Subcutaneous abdominal adipose tissue (tissue), 5 donors: ENCODE data around the gene PSPN.
A peak's percentile ranks its signal among the peaks of the same experiment; 100 is the strongest.

Source experiments
- H3K27ac ChIP-seq: one replicate; pipeline ENCODE4 v1.7.0; 2013; ENCODE audit warnings: low read depth, mild to moderate bottlenecking, inconsistent platforms, low read length, moderate library complexity
- H3K27me3 ChIP-seq, 5 donors: one replicate each; pipeline ENCODE4 v1.7.0; 2013; ENCODE audit warnings: low read length in 5 of 5, inconsistent platforms in 1 of 5; ENCODE audit not compliant: control insufficient read depth in 5 of 5, insufficient read depth in 4 of 5
- H3K36me3 ChIP-seq, 5 donors: one replicate each; pipeline ENCODE4 v1.7.0; 2013; ENCODE audit warnings: low read length in 5 of 5; ENCODE audit not compliant: control insufficient read depth in 5 of 5, insufficient read depth in 5 of 5
- H3K4me1 ChIP-seq, 5 donors: one replicate each; pipeline ENCODE4 v1.7.0; 2013; ENCODE audit warnings: low read length in 5 of 5, mild to moderate bottlenecking in 3 of 5, moderate library complexity in 1 of 5; ENCODE audit not compliant: control insufficient read depth in 5 of 5, insufficient read depth in 5 of 5
- H3K4me3 ChIP-seq, 5 donors: one replicate each; pipeline ENCODE4 v1.7.0; 2013; ENCODE audit warnings: low read length in 5 of 5, low read depth in 1 of 5
- H3K9ac ChIP-seq, 5 donors: one replicate each; pipeline ENCODE4 v1.7.0; 2013; ENCODE audit warnings: low read length in 5 of 5, mild to moderate bottlenecking in 4 of 5, moderate library complexity in 3 of 5
- H3K9me3 ChIP-seq, 5 donors: one replicate each; pipeline ENCODE4 v1.7.0; 2013; ENCODE audit warnings: low read length in 5 of 5; ENCODE audit not compliant: control insufficient read depth in 5 of 5
- donor health status: healthy.
- donor health status: healthy.
- donor health status: healthy.
- donor health status: healthy.
- donor health status: healthy.

Gene PSPN

DNA sequence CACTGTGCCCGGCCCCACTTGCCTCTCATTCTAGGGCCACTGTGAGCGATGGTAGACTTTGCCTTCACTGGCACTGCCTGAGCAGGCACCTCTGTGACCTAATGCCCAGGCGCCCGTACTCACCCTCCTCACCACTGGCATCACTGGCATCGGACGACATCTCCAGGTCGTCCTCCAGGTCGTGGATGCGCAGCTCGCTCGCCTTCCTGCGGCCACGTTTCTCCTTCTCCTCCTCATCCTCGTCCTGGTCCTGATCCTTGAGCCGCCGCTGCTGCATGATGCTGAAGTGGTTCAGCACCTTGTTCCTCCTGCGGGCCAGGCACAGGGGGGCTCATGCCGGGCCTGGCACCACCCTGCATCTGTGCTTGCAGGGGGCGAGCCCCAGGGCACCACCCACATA, 7.5 kb upstream of the PSPN start:
- Histone ChIP-seq H3K27ac (no peak overlapping the region), H3K27me3 (no peaks in the 10 kb centered on the region), H3K36me3 (peaks cover 0 to 92% (median 72%) of the 10 kb centered on the region in 5 donors), H3K9me3 (peaks cover 0 to 10% (median 6%) of the 10 kb centered on the region in 5 donors), H3K4me3 (no peak overlapping the region), H3K9ac (no peak overlapping the region), H3K4me1 (peaks cover 0 to 3% (median under 1%) of the 10 kb centered on the region in 5 donors)

DNA sequence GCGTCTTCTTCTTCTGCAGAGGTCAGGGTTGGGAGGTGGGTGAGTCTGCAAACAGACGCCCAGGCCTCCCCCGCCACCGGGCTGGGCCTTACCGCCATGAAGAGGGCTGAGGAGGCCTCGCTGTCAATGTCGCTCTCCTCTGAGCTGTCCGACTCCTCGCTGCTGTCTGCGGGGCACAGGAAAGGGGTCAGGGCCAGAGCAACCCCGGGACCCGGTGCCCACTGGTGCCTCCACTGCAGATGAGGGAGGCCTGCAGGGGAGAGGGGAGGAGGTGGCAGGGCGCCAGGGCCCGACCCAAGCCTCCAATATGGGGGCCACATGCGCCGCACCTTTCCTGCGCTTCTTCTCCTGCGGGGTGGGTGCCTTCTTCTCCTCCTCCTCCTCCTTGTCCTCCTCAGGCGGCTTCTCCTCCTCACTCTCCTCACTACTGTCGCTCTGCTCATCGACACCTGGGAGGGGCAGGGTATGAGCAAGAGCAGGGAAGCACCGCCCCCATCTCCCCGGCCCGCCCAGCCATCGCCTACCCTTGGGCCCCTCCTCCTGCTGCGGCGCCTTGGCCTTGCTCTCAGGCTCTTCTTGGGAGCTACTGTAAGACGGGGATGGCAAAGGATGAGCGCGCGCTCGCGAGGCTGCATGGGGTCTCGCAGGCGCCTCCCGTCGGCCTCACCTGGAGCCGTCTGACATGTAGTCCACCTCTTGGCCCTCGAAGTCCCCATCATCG, 5.5 kb upstream of the PSPN start:
- Histone ChIP-seq H3K4me3 (no peak overlapping the region), H3K27ac (no peak overlapping the region), H3K36me3 (peaks cover 0 to 73% (median 57%) of the 10 kb centered on the region in 5 donors), H3K9me3 (peaks cover 0 to 10% (median 6%) of the 10 kb centered on the region in 5 donors), H3K4me1 (peaks cover 0 to 11% (median 5%) of the 10 kb centered on the region in 5 donors), H3K27me3 (no peaks in the 10 kb centered on the region), H3K9ac (no peak overlapping the region)

DNA sequence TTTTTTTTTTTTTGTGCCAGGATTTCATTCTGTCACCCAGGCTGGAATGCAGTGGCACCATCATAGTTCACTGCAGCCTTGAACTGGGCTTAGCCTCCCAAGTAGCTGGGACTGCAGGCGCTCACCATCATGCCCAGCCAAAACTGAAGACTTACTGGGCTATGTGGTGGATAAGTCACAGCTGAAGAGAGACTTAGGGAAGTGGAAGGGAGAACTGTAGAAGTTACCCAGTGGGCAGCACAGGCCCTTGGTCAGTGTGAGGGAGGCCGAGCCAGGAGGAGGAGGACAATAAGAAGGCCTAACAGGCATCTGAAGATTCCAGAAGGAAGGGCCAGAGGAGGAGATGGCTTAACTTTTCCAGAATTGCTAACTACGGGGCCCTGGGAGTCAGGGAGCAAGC, 4.0 kb upstream of the PSPN start:
- H3K27ac ChIP-seq: no peak overlapping the region
- H3K9ac ChIP-seq: no peak overlapping the region
- peaks cover 0 to 10% (median 6%) of the 10 kb centered on the region in 5 donors for H3K9me3 ChIP-seq
- H3K4me1 ChIP-seq: peaks cover 0 to 14% (median 5%) of the 10 kb centered on the region in 5 donors
- H3K36me3 ChIP-seq: peaks cover 0 to 64% (median 57%) of the 10 kb centered on the region in 5 donors
- H3K4me3 ChIP-seq: no peak overlapping the region
- H3K27me3 ChIP-seq: no peaks in the 10 kb centered on the region

DNA sequence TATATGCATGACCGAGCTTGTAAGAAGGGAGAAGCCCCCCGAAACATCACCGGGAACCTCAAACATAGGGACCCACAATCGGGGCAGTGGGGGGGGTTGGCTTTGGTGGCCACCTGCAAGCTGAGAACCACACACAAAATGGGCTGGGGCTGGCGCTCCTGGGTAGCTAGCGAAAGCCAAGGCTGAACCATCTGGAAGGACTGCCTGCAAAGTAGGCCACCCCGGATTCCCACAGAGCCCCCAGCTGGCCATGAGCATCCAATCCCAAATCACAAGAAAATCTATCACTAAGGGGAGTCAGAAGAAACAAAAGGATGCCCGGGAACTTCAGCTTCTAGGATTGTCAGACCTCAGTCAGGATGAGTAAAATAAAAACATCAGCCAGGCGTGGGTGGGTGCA, 2.8 kb upstream of the PSPN start:
- H3K9me3 ChIP-seq: peaks cover 0 to 10% (median 6%) of the 10 kb centered on the region in 5 donors
- no peaks in the 10 kb centered on the region for H3K27me3 ChIP-seq
- H3K36me3 ChIP-seq: peaks cover 0 to 58% (median 50%) of the 10 kb centered on the region in 5 donors
- H3K4me1 ChIP-seq: peaks cover 0 to 22% (median 13%) of the 10 kb centered on the region in 5 donors
- H3K27ac ChIP-seq: no peak overlapping the region
- no peak overlapping the region for H3K9ac ChIP-seq
- H3K4me3 ChIP-seq: no peak overlapping the region

DNA sequence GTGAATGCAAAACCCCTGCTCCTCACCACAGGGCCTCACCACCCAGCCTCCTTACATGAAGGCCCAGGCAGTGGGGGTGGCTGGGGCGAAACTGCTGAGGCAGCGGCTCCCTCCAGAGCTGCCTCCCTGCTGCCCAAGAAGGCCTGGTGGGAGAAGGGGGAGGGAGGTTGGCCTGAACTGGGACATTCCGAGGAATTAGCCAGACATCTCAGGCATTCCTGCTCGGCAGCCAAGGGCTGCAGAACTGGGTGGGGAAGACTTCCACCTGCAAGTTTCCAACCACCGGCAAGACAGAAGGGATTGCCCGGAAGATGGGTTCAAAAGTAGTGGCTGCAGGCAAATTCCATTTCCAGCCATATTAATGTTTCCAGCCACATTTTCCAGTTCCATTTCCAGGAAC, 2.3 kb upstream of the PSPN start:
- Histone ChIP-seq H3K36me3 (peaks cover 0 to 54% (median 45%) of the 10 kb centered on the region in 5 donors), H3K27ac (no peak overlapping the region), H3K9ac (no peak overlapping the region), H3K4me1 (peaks cover 0 to 23% (median 14%) of the 10 kb centered on the region in 5 donors), H3K27me3 (no peaks in the 10 kb centered on the region), H3K9me3 (peaks cover 0 to 10% (median 6%) of the 10 kb centered on the region in 5 donors), H3K4me3 (no peak overlapping the region)

DNA sequence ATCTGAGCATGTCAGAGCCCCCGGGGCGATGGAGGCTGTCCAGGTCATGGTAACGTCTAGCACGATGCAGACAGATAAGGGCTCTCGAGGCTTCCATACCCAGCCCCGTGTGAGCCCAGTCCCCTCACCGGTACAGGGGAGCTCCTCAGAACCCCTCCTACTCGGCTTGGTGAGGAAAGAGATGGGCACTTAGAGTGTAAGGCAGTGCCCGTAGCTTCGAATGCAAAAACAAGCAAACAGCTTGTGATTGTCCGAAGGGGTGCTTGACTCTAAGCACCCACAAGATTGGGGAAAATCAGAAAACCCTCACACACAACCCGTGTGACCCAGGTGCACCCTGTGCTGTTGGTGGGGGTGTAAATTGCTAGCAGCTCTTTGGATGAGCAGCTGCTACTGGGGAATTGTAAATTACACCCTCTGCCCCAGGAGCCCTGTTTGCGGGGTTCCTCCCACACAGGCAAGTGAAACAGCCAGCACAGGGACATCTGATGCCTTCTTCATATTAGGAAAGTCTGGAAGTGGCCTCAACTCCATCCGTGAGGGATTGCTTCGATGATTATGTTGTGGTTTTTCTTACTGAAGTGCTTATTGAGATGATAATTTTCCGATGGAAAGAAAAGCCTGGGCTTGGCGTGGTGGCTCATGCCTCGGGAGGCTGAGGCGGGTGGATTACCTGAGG, 918 bp upstream of the PSPN start:
- Histone ChIP-seq H3K36me3 (peaks cover 0 to 41% (median 34%) of the 10 kb centered on the region in 5 donors), H3K4me3 (no peak overlapping the region), H3K27me3 (no peaks in the 10 kb centered on the region), H3K27ac (no peak overlapping the region), H3K9me3 (peaks cover 0 to 10% (median 6%) of the 10 kb centered on the region in 5 donors), H3K4me1 (peaks cover 0 to 28% (median 19%) of the 10 kb centered on the region in 5 donors), H3K9ac (no peak overlapping the region)

DNA sequence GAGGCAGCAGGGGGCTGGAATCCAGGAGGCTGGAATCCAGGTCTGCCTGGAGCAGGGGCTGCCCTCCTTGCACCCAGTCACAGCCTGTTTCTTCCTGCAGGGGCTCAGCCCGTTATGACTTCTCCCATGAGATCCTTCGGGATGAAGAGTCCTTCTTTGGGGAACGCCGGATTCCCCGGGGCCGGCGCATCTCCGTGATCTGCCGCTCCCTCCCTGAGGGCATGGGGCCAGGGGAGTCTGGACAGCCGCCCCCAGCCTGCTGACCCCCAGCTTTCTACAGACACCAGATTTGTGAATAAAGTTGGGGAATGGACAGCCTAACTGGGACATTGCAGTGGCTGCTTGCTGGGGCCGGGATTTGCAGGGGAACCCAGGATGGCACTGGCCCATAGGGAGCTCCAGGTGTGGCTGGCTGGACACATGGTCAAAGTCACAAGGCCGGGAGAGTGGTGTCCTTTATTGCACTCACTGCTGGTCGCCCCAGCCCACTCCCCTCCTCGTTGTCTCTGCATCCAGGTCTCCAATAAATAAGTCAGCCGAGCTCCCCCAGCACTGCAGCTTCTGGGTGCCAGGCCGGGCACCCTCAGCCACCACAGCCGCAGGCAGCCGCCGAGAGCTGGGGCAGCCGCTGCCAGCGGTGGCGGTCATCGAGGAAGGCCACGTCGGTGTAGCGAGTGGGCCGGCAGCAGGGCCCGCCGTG, 872 bp downstream of the PSPN start:
- Histone ChIP-seq H3K9me3 (peaks cover 0 to 3% (median under 1%) of the 10 kb centered on the region in 5 donors), H3K4me3 (no peak overlapping the region), H3K36me3 (peaks cover 0 to 23% (median 16%) of the 10 kb centered on the region in 5 donors), H3K9ac (no peak overlapping the region), H3K27me3 (no peaks in the 10 kb centered on the region), H3K27ac (no peak overlapping the region), H3K4me1 (peaks cover 0 to 28% (median 19%) of the 10 kb centered on the region in 5 donors)

DNA sequence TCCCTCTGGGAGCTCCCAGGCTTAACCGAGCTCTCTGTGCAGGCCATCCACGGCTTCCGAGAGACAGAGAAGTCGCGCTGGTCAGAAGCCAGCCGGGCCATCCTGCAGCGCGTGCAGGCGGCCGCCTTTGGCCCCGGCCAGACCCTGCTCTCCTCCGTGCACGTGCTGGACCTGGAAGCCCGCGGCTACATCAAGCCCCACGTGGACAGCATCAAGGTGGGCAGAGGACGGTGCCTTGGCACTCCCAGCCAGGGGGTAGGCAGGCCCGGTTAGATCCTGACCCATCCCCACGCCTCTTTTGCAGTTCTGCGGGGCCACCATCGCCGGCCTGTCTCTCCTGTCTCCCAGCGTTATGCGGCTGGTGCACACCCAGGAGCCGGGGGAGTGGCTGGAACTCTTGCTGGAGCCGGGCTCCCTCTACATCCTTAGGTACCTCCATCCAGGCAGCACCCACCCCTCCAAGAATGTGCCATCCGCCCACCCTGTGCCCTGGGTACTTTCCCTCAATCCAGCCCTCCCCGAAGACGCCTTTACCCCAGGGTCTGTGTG, 1.5 kb downstream of the PSPN start:
- H3K27ac ChIP-seq: no peak overlapping the region
- H3K4me1 ChIP-seq: peaks cover 0 to 28% (median 19%) of the 10 kb centered on the region in 5 donors
- peaks cover 0 to 19% (median 11%) of the 10 kb centered on the region in 5 donors for H3K36me3 ChIP-seq
- H3K4me3 ChIP-seq: peak overlapping the region in 1 of 5 donors; percentile 47
- no peaks in the 10 kb centered on the region for H3K27me3 ChIP-seq
- H3K9ac ChIP-seq: no peak overlapping the region
- H3K9me3 ChIP-seq: no peaks in the 10 kb centered on the region

DNA sequence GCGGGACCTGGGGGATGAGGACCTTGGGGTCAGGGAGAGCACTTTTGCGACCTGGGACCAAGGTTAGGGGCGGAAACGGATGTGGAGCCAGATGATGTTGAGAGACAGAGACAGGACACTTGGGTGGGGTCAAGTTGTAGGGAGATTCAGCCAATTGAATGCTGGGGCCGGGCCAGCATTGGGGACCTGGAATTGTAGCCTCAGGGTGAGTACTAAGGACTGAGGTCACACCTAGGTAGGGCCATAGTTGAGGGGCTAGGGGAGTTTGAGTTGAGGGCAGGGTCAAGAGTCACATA, 2.0 kb downstream of the PSPN start:
- Histone ChIP-seq H3K36me3 (peaks cover 0 to 19% (median 11%) of the 10 kb centered on the region in 5 donors), H3K27ac (no peak overlapping the region), H3K9me3 (no peaks in the 10 kb centered on the region), H3K4me1 (peaks cover 0 to 28% (median 19%) of the 10 kb centered on the region in 5 donors), H3K27me3 (no peaks in the 10 kb centered on the region), H3K9ac (no peak overlapping the region), H3K4me3 (peak overlapping the region; percentile 25 to 96 (median 57))
